22Rv1 (cell line): Measurements from ENCODE around the gene ATXN1.

ENCODE experiments used
- H3K27ac ChIP-seq: fragments of 450-650 bp; 2 replicates; pipeline ENCODE4 v1.5.1; 2017
- ZFX ChIP-seq: fragments of 450-650 bp; IDR thresholded peaks from 2 replicates; pipeline ENCODE4 v1.6.1; 2017; ENCODE audit warnings: antibody characterized with exemption, borderline replicate concordance
- TF ChIP-seq, protein P1 (sequence below): fragments of 450-650 bp; IDR thresholded peaks from 2 replicates; pipeline ENCODE4 v1.5.1; 2017; ENCODE audit warnings: mild to moderate bottlenecking

Gene ATXN1

GRCh38 chr6:16521528-16521927, 239.7 kb downstream of the ATXN1 start:
- H3K27ac ChIP-seq: no peak overlapping the region
- TF ChIP-seq, protein P1, sequence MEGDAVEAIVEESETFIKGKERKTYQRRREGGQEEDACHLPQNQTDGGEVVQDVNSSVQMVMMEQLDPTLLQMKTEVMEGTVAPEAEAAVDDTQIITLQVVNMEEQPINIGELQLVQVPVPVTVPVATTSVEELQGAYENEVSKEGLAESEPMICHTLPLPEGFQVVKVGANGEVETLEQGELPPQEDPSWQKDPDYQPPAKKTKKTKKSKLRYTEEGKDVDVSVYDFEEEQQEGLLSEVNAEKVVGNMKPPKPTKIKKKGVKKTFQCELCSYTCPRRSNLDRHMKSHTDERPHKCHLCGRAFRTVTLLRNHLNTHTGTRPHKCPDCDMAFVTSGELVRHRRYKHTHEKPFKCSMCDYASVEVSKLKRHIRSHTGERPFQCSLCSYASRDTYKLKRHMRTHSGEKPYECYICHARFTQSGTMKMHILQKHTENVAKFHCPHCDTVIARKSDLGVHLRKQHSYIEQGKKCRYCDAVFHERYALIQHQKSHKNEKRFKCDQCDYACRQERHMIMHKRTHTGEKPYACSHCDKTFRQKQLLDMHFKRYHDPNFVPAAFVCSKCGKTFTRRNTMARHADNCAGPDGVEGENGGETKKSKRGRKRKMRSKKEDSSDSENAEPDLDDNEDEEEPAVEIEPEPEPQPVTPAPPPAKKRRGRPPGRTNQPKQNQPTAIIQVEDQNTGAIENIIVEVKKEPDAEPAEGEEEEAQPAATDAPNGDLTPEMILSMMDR: no peak
- no peak for TF ChIP-seq ZFX

- H3K27ac ChIP-seq: no peak overlapping the region
- TF ChIP-seq, protein P1: no peak
- TF ChIP-seq ZFX: no peak
Observed at GRCh38 chr6:16519265-16520242, 241.7 kb downstream of the ATXN1 start.

- H3K27ac ChIP-seq: no peak overlapping the region
- TF ChIP-seq, protein P1: no peak
- no peak for TF ChIP-seq ZFX
Observed at GRCh38 chr6:16518265-16518664, 243.0 kb downstream of the ATXN1 start.

DNA sequence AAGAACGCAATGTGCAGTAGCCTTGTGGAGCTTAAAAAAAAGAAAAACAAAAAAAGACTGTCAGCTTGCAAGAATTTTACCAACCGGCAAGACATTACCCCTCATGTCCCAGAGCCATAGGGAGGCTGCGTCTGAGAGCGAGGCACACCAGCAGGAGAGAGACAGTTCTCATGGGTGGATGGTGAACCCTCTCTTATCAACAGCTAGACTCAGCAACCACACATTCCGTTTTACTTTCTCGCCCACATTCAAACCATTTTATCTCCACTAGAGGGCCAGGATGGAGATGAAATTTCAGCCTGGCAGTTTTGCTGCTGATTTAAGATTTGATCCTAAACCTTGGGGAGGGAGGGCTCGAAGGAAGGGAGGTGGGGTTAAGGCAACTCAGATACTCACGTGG, 247.0 kb downstream of the ATXN1 start:
- no peak overlapping the region for H3K27ac ChIP-seq
- TF ChIP-seq ZFX: no peak
- TF ChIP-seq, protein P1: peak; percentile 52

GRCh38 chr6:16512544-16513290, 248.5 kb downstream of the ATXN1 start:
- H3K27ac ChIP-seq: no peak overlapping the region

DNA sequence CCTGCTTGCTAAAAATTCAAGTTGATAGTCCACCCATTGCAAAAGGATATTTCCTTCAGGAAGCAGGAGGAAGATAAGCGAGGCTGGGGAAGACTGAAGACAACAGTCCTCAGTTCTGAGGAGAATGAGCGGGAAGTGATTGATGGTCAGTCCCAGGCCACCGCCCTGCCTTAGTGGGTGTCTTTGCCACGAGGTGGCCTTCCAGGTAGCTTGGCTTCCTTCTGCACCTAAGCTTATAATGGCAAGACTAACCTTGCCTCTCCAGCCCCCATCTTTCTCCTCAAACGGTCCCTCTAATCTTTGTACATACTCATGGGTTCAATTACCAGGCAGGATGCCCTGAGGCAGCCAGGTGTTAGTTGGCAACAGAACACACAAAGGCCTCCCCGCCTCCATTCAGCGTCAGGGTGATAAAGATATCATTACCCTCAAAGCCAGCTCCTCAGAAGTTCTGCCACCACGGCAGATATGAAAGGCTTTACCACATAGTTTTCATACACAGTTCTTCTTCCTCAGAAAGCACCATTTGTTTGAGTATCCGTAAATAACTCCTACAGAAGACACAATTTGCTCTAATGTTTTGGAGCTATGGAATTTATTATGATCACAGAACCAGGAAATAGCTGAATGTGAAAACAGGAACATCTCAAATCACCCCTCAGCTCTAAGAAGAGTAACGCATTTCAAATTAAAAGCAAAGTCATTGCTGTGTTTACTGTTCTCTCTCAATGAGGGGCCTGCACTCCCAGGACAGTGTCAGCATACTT, 249.4 kb downstream of the ATXN1 start:
- no peak overlapping the region for H3K27ac ChIP-seq

More at GRCh38 chr6:16512544-16513290, 248.5 kb downstream of the ATXN1 start:
- TF ChIP-seq ZFX: no peak
- TF ChIP-seq, protein P1: no peak

More for the DNA sequence above, 249.4 kb downstream of the ATXN1 start:
- no peak for TF ChIP-seq ZFX
- TF ChIP-seq, protein P1: no peak
